GM21515 (cell line): ENCODE results near the gene MAP6D1.
"Not testable (repeated sequence)": the region's sequence is repeated elsewhere in the genome, so short reads cannot be mapped to it uniquely, and the experiment has no call there.

Experiments
- ATAC-seq: cut with Tn5 transposase; IDR thresholded peaks from one replicate; pipeline ENCODE4 v1.9.1; 2021; ENCODE audit not compliant: unreplicated experiment

The MAP6D1 gene

GRCh38 chr3:183801601-183802000 is 23.8 kb downstream of the MAP6D1 start:
- ATAC-seq = no peak

DNA sequence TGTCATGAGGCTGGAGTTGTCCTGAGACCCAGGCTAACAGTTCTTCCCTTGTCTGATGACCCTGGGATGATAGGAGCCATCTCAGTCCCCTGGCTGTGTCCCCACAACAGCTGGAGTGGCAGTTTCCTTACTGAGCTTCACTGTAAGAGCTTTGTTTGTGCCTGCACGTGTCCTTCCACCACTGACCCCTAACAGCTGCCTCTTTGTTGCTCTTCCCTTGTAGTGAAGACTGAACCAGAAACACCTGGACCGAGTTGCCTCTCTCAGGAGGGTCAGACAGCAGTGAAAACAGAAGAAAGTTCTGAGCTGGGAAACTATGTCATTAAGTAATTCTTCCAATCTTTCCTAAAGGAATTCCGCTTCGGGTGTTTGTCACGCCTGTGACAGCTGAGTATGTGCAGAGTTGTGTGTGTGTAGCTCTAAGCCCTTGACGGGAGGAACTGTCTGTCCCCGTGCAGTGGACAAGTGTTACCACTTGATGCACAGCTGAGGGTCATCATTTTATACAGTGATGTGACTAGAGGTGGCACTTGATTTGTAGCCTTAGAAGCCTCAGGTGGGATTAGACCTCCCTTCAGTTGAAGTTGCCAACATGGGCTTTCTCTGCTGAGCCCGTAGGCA is 25.0 kb downstream of the MAP6D1 start:
- ATAC-seq = no peak

DNA sequence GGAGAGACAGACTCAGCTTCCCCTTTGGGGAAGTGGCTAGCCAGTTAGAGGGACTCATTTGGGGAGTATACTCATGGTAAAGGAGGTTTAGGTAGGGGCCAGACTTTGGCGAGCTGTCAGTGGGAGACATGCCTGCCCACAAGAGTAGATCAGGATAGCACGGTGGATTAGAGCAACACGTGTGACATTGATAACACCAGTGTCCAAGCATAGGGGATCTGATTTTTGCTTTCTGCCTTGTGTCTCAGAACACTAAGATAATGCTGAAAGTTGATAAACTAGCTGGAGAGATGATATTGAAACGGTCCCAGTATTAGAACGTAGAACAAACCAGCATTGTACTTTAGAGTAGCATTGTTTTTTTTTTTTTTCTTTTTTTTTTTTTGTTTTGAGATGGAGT is 25.9 kb downstream of the MAP6D1 start:
- ATAC-seq = no peak

- no peak for ATAC-seq
Observed at GRCh38 chr3:183797996-183798395, 27.4 kb downstream of the MAP6D1 start.

GRCh38 chr3:183796372-183796771 is 29.0 kb downstream of the MAP6D1 start:
- ATAC-seq = no peak

DNA sequence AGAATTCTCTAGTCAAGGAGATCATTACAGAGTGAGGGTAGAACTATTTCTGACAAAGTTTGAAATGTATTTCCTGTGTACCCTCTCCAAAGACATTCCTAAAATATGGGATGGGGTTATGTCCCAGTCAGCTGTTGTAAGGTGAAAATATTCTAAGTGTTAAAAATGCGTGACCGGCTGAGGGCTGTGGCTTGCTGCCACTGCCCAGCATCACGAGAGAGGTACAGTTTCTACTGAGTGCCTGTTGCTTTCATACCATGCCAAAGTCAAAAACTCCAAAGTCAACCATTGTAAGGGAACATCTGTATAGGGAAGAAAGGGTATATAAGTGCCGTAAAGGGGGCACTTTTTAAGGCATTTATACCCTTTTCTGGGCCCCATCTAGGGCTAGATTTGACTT is 30.9 kb downstream of the MAP6D1 start:
- ATAC-seq = no peak

DNA sequence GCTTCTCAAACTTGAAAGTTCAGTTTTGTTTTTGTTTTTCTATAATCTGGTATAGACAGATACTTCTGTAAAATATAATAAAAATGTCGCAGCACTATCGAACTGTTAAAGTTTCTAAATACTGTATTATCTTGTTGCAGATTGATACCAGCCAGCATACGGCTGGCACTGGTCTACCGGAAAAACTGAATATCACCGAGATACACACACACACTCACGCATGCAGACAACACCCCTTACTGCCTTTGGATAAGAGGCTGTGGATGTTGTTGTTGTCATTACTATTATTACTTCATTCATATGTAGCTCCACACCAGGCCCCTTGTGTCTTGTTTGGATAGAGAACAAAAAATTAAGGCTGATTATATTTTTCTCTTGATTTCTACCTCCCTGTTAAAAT is 32.4 kb downstream of the MAP6D1 start:
- ATAC-seq = no peak

DNA sequence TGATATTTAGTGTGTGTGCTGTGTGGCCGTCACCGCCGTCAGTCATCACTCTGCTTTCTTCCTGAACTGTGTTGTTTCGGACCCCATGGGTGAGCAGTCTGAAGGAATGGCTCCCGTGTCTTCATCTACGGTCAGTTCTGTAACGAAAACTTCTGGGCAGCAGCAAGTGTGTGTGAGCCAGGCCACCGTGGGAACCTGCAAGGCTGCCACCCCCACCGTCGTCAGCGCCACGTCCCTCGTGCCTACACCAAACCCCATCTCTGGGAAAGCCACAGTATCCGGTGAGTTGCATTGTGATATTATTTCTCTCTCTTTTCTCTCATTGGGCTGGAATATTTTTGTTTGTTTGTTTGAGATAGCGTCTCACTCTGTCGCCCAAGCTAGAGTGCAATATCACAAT is 34.7 kb downstream of the MAP6D1 start:
- ATAC-seq = no peak

- no peak for ATAC-seq
Observed at GRCh38 chr3:183789826-183790225, 35.6 kb downstream of the MAP6D1 start.

DNA sequence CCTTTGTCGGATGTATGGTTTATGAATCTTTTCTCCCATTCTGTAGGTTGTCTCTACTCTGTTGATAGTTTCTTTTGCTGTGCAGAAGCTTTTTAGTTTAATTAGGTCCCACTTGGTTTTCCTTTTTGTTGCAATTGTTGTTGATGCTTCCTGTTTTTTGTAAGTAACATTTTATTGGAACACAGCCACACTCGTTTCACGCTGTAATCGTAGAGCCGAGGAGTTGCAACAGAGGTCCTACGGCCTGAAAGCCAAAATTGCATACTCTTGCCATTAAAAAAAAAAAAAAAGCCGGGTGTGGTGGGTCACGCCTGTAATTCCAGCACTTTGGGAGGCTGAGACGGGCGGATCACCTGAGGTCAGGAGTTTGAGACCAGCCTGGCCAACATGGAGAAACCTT is 40.9 kb downstream of the MAP6D1 start:
- not testable (repeated sequence) for ATAC-seq

- no peak for ATAC-seq
Observed at GRCh38 chr3:183782576-183783276, 42.7 kb downstream of the MAP6D1 start.

DNA sequence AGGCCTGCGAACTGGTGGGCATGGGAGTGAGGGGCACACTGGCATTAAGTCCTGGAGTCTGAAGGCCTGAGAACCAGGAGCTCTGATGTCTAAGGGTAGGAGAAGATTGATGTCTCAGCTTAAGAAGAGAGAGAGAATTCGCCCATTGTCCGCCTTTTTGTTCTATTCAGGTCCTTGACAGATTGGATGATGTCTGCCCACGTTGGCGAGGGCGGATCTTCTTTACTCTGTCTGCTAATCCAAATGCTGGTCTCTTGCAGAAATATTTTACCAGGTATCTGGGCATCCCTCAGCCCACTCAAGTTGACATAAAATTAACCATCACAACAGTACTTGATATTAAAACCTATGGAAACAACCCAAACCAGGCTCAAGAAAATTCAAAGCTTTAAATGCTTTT is 44.1 kb downstream of the MAP6D1 start:
- no peak for ATAC-seq

DNA sequence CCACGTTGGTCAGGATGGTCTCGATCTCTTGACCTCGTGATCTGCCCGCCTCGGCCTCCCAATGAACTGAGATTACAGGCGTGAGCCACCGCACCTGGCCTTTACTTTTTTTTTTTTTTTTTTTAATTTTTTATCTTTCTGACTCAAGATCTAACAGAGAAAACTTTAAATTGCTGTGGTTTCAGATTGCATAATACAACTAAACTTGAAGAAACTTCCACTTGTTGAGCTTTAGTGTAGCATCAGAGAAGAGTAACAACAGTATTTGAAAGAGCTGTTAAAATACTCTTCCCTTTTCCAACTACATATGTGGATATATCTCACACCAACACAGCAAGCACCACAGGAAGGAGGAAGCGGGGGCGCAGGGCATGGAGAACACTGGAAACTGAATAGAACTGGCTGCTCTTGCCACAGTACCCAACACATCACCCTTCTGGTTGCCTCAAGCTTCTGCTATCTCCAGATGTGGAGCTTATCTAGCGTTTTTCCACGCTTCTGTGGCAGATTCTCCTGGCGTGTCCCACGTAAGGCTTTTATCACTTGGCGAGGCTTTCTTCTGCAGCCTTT is 45.4 kb downstream of the MAP6D1 start:
- ATAC-seq = no peak

- no peak for ATAC-seq
Observed at GRCh38 chr3:183777016-183777618, 48.3 kb downstream of the MAP6D1 start.

GRCh38 chr3:183776451-183776850 is 48.9 kb downstream of the MAP6D1 start:
- ATAC-seq = not testable (repeated sequence)

- no peak for ATAC-seq
Observed at GRCh38 chr3:183775781-183776180, 49.6 kb downstream of the MAP6D1 start.

DNA sequence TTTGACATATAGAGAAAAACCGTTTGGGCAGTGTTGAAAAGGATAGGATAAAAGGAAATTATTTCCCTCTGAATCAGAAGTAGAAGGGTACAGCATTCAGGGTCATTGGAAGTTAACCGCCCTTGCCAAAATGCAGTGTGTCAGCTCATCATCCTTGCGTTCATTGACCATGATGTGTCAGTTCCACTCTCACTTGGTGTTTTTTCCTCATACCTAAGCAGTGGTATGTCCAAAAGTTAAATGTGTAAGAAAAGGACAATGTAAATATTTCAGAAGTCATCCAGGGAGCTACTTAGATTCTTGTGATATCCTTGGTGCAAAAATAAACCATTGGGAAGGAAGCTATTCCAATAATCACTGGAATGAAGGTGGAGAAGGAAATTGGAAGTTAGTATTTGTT is 50.7 kb downstream of the MAP6D1 start:
- no peak for ATAC-seq

DNA sequence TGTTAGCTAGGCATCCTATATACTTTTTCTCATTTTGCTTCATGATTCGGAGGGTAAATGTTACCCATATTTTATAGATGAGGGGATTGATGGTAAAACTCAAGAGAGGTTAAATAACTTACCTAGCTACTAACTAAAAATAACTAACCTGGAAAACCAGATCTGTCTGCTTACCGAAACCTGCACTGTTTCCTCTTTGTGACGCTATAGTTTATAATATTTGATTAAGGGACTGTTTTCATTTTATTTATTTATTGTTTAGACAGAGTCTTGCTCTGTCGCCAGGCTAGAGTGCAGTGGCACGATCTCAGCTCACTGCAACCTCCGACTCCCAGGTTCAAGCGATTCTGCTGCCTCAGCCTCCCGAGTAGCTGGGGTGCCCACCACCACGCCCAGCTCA is 55.9 kb downstream of the MAP6D1 start:
- no peak for ATAC-seq

GRCh38 chr3:183768114-183768513 is 57.3 kb downstream of the MAP6D1 start:
- ATAC-seq = no peak

- ATAC-seq = peak; percentile 83
Observed at GRCh38 chr3:183766745-183767606, 58.4 kb downstream of the MAP6D1 start.

DNA sequence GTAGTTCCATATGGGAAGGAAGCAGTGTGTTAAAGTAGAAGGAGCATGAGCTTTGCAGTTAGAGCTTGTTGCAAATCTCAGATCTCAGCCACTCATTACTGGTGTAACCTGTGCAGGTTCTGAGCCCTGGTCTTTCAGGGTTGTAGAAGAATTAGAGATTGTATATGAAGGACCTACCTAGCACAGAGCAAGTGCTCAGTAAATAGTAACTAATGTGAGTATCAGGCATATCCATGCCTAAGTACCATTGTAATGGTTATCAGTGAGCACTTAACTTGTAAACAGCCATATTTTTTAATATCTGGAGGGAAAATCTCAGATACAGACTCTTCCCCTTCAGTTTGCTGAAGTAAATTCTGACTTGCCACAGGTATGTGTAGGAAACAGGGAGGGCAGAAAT is 59.3 kb downstream of the MAP6D1 start:
- ATAC-seq = no peak
